Neural cell (in vitro differentiated cells): ENCODE results near the gene ITGA5.

Experiments
- EZH2 ChIP-seq: fragments of 200-600, 300-800 bp; shearing (Covaris generic), sonication (generic); IDR thresholded peaks from 2 replicates; pipeline ENCODE4 v1.6.1; 2014; ENCODE audit warnings: antibody characterized with exemption, low read length, borderline replicate concordance, mild to moderate bottlenecking; ENCODE audit not compliant: insufficient read depth, poor library complexity, severe bottlenecking
- TF ChIP-seq, protein P1 (sequence below): fragments of 450-650 bp; IDR thresholded peaks from 2 replicates; pipeline ENCODE4 v1.5.1; 2014; ENCODE audit warnings: antibody characterized with exemption, mild to moderate bottlenecking, moderate library complexity; ENCODE audit not compliant: poor library complexity, severe bottlenecking
- TF ChIP-seq, protein P2 (sequence below): IDR thresholded peaks from 2 replicates; pipeline ENCODE4 v1.6.1; 2012; ENCODE audit warnings: borderline replicate concordance

DNA sequence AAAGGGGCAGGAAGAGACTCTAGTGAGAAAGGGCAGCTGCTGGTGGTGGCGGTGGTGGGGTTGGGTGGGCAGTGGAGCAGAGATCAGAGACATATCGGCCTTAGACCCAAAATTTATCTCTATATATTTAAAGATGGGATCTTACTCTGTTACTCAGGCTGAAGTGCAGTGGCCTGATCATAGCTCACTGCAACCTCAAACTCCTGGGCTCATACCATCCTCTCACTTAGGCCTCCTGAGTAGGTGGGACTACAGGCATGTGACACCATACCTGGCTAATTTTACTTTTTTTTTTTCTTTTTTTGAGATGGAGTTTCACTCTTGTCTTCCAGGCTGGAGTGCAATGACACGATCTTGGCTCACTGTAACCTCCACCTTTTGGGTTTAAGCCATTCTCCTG is 18.6 kb upstream of the ITGA5 start:
- TF ChIP-seq, protein P1, sequence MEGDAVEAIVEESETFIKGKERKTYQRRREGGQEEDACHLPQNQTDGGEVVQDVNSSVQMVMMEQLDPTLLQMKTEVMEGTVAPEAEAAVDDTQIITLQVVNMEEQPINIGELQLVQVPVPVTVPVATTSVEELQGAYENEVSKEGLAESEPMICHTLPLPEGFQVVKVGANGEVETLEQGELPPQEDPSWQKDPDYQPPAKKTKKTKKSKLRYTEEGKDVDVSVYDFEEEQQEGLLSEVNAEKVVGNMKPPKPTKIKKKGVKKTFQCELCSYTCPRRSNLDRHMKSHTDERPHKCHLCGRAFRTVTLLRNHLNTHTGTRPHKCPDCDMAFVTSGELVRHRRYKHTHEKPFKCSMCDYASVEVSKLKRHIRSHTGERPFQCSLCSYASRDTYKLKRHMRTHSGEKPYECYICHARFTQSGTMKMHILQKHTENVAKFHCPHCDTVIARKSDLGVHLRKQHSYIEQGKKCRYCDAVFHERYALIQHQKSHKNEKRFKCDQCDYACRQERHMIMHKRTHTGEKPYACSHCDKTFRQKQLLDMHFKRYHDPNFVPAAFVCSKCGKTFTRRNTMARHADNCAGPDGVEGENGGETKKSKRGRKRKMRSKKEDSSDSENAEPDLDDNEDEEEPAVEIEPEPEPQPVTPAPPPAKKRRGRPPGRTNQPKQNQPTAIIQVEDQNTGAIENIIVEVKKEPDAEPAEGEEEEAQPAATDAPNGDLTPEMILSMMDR = no peak
- TF ChIP-seq, protein P2, sequence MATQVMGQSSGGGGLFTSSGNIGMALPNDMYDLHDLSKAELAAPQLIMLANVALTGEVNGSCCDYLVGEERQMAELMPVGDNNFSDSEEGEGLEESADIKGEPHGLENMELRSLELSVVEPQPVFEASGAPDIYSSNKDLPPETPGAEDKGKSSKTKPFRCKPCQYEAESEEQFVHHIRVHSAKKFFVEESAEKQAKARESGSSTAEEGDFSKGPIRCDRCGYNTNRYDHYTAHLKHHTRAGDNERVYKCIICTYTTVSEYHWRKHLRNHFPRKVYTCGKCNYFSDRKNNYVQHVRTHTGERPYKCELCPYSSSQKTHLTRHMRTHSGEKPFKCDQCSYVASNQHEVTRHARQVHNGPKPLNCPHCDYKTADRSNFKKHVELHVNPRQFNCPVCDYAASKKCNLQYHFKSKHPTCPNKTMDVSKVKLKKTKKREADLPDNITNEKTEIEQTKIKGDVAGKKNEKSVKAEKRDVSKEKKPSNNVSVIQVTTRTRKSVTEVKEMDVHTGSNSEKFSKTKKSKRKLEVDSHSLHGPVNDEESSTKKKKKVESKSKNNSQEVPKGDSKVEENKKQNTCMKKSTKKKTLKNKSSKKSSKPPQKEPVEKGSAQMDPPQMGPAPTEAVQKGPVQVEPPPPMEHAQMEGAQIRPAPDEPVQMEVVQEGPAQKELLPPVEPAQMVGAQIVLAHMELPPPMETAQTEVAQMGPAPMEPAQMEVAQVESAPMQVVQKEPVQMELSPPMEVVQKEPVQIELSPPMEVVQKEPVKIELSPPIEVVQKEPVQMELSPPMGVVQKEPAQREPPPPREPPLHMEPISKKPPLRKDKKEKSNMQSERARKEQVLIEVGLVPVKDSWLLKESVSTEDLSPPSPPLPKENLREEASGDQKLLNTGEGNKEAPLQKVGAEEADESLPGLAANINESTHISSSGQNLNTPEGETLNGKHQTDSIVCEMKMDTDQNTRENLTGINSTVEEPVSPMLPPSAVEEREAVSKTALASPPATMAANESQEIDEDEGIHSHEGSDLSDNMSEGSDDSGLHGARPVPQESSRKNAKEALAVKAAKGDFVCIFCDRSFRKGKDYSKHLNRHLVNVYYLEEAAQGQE = no peak
- no peak for TF ChIP-seq EZH2
